Heart left ventricle (tissue), 16 donors: Measurements from ENCODE around the gene BAX. TPM values are rescaled to one million over a fixed set of nuclear protein-coding genes. Genes with fewer than 3 reads are reported as not detected.

Experiments used
- ATAC-seq, 4 donors: fragments of 200-7000 bp; cut with Tn5 transposase; one replicate each; pipeline ENCODE4 v1.9.1; 2020 to 2022; ENCODE audit warnings: moderate library complexity in 4 of 4, mild to moderate bottlenecking in 3 of 4, moderate number of reproducible peaks in 1 of 4
- DNase-seq, 5 donors: peaks; one replicate each; pipeline ENCODE4 v3.0.0-alpha.2; 2020
- H3K27ac ChIP-seq, 12 donors: fragments of 200-600 bp; sonication (generic) in 4 of 12; one replicate each; pipeline versions ENCODE4 v1.5.0 to v1.8.0; 2016 to 2022; ENCODE audit warnings: mild to moderate bottlenecking in 2 of 12
- H3K27me3 ChIP-seq, 9 donors: fragments of 200-600 bp; sonication (generic) in 2 of 9; one replicate each; pipeline versions ENCODE4 v1.5.1 to v1.8.0; 2016 to 2022; ENCODE audit warnings: mild to moderate bottlenecking in 3 of 9
- H3K36me3 ChIP-seq, 9 donors: fragments of 200-600 bp; sonication (generic) in 2 of 9; one replicate each; pipeline versions ENCODE4 v1.5.0 to v1.8.0; 2018 to 2022; ENCODE audit warnings: mild to moderate bottlenecking in 2 of 9
- H3K4me1 ChIP-seq, 12 donors: fragments of 200-600 bp; sonication (generic) in 4 of 12; one replicate each; pipeline versions ENCODE4 v1.5.0 to v1.8.0; 2016 to 2022; ENCODE audit warnings: mild to moderate bottlenecking in 3 of 12
- H3K4me3 ChIP-seq, 12 donors: fragments of 200-600 bp; sonication (generic) in 4 of 12; one replicate each; pipeline versions ENCODE4 v1.5.0 to v1.8.0; 2017 to 2022; ENCODE audit warnings: mild to moderate bottlenecking in 9 of 12, moderate library complexity in 4 of 12
- H3K9me3 ChIP-seq, 12 donors: fragments of 200-600 bp; sonication (generic) in 4 of 12; one replicate each; pipeline versions ENCODE4 v1.5.0 to v1.8.0; 2016 to 2022; ENCODE audit warnings: mild to moderate bottlenecking in 1 of 12
- CTCF ChIP-seq, 12 donors: fragments of 200-600 bp; sonication (generic) in 4 of 12; IDR thresholded peaks; one replicate each; pipeline versions ENCODE4 v1.5.0 to v1.8.0; 2018 to 2022; ENCODE audit warnings: antibody characterized with exemption in 12 of 12, mild to moderate bottlenecking in 5 of 12
- POLR2A ChIP-seq, 2 donors: fragments of 450-650 bp; IDR thresholded peaks; one replicate each; pipeline ENCODE4 v1.6.1; 2017; ENCODE audit warnings: antibody characterized with exemption in 2 of 2, mild to moderate bottlenecking in 2 of 2, moderate library complexity in 2 of 2
- WGBS, 4 donors: extraction: QIAGEN DNeasy Blood & Tissue Kit in 2 of 4; methylation state at CpG; one replicate each; pipeline versions ENCODE4 v1.1.5 to v1.1.7; 2013 to 2018; 5-methylcytosine and 5-hydroxymethylcytosine counted together
- intact Hi-C, 10 donors: fragments of 100-400 bp; cut with DNase I; formaldehyde crosslinking; loops; one replicate each; pipeline versions ENCODE4 v1.11.1 to v1.14.2; 2022
- polyA plus RNA-seq, 2 donors: library from polyadenylated mRNA; stranded (reverse); fragments of 200-250 nt; gene quantifications; one replicate each; pipeline ENCODE4 v1.2.3, GENCODE V29; 2013
- total RNA-seq, 9 donors: library from RNA; depleted of rRNA in 2 of 9; stranded (reverse); fragments of >200 nt in 2 of 9; fragmentation: NEBNext Ultra II Directional in 3 of 9; extraction: Animal tissue kit (Norgen Biotek cat#: 25700) in 3 of 9; gene quantifications; one replicate each; pipeline versions ENCODE4 v1.1.0 to v1.2.4, GENCODE V29; 2016 to 2023
- donor health status: ischemic (EF 13 %, LVEDD 7.1; RV severe dilation, severe dysfunction).
- donor health status: healthy with polysubstance abuse.
- donor health status: DM: no; HTN: yes; CAD: no.
- donor health status: DM: no; HTN: no; CAD: no.
- donor health status: ischemic (EF 25% LVEDD 6.9; RV normal size, moderate dysfunction).
- donor health status: ischemic (EF 25% LVEDD 5.7; RV mildly dilated, moderate dysfunction).
- donor health status: healthy.
- donor health status: DM: yes; HTN: yes; CAD: no.
- donor health status: ischemic (EF 35%, LVEDD 5.7; RV mildly dilated, moderate dysfunction).
- donor health status: nonischemic (EF 11% LVEDD 7.7; RV severe dilation, severe dysfunction).
- donor health status: DM: yes; HTN: yes; CAD: no.
- donor health status: PGD.
- donor health status: ischemic (EF 29% LVEDD 5.4; RV normal size, mild dysfunction).
- donor health status: nonischemic (EF 23%, LVEDD 6.1; RV moderate dilation, normal function).

The BAX gene
- total and polyA plus RNA-seq, 11 donors: 17.9 to 68.4 (median 23.1) TPM

GRCh38 chr19:48969276-48970138, 14.8 kb downstream of the BAX start:
- Histone ChIP-seq H3K27me3 (no peaks in the 10 kb centered on the region), H3K27ac (peak overlapping the region in 3 of 12 donors; percentile 10 to 51 (median 24)), H3K9me3 (no peaks in the 10 kb centered on the region), H3K4me1 (peaks cover 5 to 53% (median 34%) of the 10 kb centered on the region in 12 donors), H3K4me3 (no peak overlapping the region), H3K36me3 (peaks cover 0 to 85% (median 73%) of the 10 kb centered on the region in 9 donors)
- TF ChIP-seq POLR2A (IDR thresholded peaks at IDR 0.05): no peak
- TF ChIP-seq CTCF (IDR thresholded peaks at IDR 0.05): no peak
- WGBS, 4 donors: 93 to 95% (median 93%) methylated on average over 41 to 45 of the region's 45 CpGs
- DNase-seq (no peak), ATAC-seq (no peak)
- intact Hi-C loops: loop anchor here (2.0 to 10.0 kb wide), 11 partner anchors 65 to 332 kb away; partner anchors contain the start of genes PPP1R15A (in 3 of the 10), CA11 (in 2 of the 10), NUCB1 (in 2 of the 10) and DBP (in 1 of the 10)

- no peak for TF ChIP-seq POLR2A (IDR thresholded peaks at IDR 0.05)
- no peak for TF ChIP-seq CTCF (IDR thresholded peaks at IDR 0.05)
- no peak for ATAC-seq
- 85 to 90% (median 89%) methylated on average over 22 to 23 of the region's 23 CpGs for WGBS, 4 donors
Observed at GRCh38 chr19:48970139-48970766, 15.6 kb downstream of the BAX start.

DNA sequence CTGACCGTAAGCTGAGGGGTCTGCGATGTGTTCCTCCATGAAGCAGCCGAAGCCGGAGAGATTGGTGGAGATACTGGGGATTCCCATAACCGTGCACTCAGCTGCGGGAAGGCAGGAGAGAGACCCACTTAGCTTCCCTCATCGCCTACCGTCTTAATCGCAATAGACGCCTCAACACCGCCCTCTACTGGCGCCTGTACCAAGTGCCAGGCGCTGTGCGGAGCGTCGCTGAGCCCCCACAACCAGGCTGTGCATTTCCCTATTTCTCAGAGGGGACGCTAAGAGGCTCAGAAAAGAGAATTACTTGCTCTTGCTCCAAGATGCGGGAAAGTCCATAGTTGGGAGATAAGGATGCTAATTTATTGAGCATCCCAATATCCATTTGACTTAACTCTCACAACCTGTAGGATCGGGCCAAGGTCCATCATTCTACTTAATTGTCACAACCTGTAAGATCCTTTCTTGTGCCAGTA, 16.3 kb downstream of the BAX start:
- H3K36me3 ChIP-seq: peaks cover 0 to 99% (median 73%) of the 10 kb centered on the region in 9 donors
- no peaks in the 10 kb centered on the region for H3K9me3 ChIP-seq
- ATAC-seq: peak; percentile 48 to 67 (median 54)
- 14 to 20% (median 17%) methylated on average over 16 to 19 of the region's 19 CpGs for WGBS, 4 donors
- DNase-seq: peak; percentile 77 to 91 (median 82)
- H3K27me3 ChIP-seq: no peaks in the 10 kb centered on the region
- H3K27ac ChIP-seq: peak overlapping the region in 5 of 12 donors; percentile 2 to 23 (median 16)
- H3K4me1 ChIP-seq: peaks cover 5 to 48% (median 31%) of the 10 kb centered on the region in 12 donors
- no peak overlapping the region for H3K4me3 ChIP-seq
- TF ChIP-seq CTCF (IDR thresholded peaks at IDR 0.05) (peak; percentile 83 to 97 (median 92)), POLR2A (IDR thresholded peaks at IDR 0.05) (no peak)
- intact Hi-C loops: loop anchor here in 8 of 10 donors (2.0 to 10.0 kb wide), 8 partner anchors 134 to 334 kb away; partner anchors contain the start of genes CA11 (in 1 of the 8), DBP (in 1 of the 8) and HSD17B14 (in 1 of the 8)

More at GRCh38 chr19:48970139-48970766, 15.6 kb downstream of the BAX start:
- Histone ChIP-seq H3K27me3 (no peaks in the 10 kb centered on the region), H3K4me1 (peaks cover 5 to 49% (median 31%) of the 10 kb centered on the region in 12 donors), H3K9me3 (no peaks in the 10 kb centered on the region), H3K4me3 (no peak overlapping the region), H3K27ac (peak overlapping the region in 5 of 12 donors; percentile 2 to 23 (median 16)), H3K36me3 (peaks cover 0 to 92% (median 76%) of the 10 kb centered on the region in 9 donors)
- intact Hi-C loops: loop anchor here in 8 of 10 donors (2.0 to 10.0 kb wide), 8 partner anchors 133 to 333 kb away; partner anchors contain the start of genes CA11 (in 1 of the 8), DBP (in 1 of the 8) and HSD17B14 (in 1 of the 8)
- no peak for DNase-seq
